ENCODE measurements around the gene ZSCAN5A.

DNA sequence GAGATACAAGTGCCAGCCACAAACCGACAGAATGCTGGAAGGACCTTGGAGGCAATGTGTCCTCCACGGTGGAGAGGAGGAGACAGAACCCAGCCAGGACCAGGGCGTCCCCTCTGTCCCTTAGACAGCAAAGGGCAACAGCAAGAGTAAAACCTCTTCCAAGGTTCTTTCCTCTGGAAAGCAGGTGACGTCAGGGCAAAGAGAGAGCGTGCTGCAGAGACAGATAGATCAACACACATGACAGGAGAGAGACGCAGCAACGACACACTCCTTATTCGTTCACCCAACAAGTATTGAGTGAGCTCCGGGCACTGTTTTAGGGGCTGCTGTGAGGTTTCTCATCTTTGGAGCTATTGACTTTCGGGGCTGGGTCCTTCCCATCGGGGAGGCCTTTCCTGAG, 140.1 kb downstream of the ZSCAN5A start:
- TF ChIP-seq, protein P1, sequence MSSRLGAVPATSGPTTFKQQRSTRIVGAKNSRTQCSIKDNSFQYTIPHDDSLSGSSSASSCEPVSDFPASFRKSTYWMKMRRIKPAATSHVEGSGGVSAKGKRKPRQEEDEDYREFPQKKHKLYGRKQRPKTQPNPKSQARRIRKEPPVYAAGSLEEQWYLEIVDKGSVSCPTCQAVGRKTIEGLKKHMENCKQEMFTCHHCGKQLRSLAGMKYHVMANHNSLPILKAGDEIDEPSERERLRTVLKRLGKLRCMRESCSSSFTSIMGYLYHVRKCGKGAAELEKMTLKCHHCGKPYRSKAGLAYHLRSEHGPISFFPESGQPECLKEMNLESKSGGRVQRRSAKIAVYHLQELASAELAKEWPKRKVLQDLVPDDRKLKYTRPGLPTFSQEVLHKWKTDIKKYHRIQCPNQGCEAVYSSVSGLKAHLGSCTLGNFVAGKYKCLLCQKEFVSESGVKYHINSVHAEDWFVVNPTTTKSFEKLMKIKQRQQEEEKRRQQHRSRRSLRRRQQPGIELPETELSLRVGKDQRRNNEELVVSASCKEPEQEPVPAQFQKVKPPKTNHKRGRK (CRISPR knock-in tag; IDR thresholded peaks at IDR 0.05): no peak
- TF ChIP-seq ZNF17 (CRISPR knock-in tag; IDR thresholded peaks at IDR 0.05) (no peak), ZNF737 (CRISPR knock-in tag; IDR thresholded peaks at IDR 0.05; ENCODE audit: borderline replicate concordance) (no peak), ZNF431 (CRISPR knock-in tag; IDR thresholded peaks at IDR 0.05; ENCODE audit: borderline replicate concordance, low read depth) (no peak)
- TF ChIP-seq, protein P2, sequence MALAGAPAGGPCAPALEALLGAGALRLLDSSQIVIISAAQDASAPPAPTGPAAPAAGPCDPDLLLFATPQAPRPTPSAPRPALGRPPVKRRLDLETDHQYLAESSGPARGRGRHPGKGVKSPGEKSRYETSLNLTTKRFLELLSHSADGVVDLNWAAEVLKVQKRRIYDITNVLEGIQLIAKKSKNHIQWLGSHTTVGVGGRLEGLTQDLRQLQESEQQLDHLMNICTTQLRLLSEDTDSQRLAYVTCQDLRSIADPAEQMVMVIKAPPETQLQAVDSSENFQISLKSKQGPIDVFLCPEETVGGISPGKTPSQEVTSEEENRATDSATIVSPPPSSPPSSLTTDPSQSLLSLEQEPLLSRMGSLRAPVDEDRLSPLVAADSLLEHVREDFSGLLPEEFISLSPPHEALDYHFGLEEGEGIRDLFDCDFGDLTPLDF (CRISPR knock-in tag; IDR thresholded peaks at IDR 0.05): no peak
- TF ChIP-seq, protein P3, sequence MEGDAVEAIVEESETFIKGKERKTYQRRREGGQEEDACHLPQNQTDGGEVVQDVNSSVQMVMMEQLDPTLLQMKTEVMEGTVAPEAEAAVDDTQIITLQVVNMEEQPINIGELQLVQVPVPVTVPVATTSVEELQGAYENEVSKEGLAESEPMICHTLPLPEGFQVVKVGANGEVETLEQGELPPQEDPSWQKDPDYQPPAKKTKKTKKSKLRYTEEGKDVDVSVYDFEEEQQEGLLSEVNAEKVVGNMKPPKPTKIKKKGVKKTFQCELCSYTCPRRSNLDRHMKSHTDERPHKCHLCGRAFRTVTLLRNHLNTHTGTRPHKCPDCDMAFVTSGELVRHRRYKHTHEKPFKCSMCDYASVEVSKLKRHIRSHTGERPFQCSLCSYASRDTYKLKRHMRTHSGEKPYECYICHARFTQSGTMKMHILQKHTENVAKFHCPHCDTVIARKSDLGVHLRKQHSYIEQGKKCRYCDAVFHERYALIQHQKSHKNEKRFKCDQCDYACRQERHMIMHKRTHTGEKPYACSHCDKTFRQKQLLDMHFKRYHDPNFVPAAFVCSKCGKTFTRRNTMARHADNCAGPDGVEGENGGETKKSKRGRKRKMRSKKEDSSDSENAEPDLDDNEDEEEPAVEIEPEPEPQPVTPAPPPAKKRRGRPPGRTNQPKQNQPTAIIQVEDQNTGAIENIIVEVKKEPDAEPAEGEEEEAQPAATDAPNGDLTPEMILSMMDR (CRISPR knock-in tag; IDR thresholded peaks at IDR 0.05): no peak
- TF ChIP-seq, protein P4, sequence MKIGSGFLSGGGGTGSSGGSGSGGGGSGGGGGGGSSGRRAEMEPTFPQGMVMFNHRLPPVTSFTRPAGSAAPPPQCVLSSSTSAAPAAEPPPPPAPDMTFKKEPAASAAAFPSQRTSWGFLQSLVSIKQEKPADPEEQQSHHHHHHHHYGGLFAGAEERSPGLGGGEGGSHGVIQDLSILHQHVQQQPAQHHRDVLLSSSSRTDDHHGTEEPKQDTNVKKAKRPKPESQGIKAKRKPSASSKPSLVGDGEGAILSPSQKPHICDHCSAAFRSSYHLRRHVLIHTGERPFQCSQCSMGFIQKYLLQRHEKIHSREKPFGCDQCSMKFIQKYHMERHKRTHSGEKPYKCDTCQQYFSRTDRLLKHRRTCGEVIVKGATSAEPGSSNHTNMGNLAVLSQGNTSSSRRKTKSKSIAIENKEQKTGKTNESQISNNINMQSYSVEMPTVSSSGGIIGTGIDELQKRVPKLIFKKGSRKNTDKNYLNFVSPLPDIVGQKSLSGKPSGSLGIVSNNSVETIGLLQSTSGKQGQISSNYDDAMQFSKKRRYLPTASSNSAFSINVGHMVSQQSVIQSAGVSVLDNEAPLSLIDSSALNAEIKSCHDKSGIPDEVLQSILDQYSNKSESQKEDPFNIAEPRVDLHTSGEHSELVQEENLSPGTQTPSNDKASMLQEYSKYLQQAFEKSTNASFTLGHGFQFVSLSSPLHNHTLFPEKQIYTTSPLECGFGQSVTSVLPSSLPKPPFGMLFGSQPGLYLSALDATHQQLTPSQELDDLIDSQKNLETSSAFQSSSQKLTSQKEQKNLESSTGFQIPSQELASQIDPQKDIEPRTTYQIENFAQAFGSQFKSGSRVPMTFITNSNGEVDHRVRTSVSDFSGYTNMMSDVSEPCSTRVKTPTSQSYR (CRISPR knock-in tag; IDR thresholded peaks at IDR 0.05; ENCODE audit: borderline replicate concordance): no peak

All from HepG2 (cell line).